ENCODE data around the gene ZNF146.
"Not testable (repeated sequence)": the region's sequence is repeated elsewhere in the genome, so short reads cannot be mapped to it uniquely, and the experiment has no call there.

The ZNF146 gene

DNA sequence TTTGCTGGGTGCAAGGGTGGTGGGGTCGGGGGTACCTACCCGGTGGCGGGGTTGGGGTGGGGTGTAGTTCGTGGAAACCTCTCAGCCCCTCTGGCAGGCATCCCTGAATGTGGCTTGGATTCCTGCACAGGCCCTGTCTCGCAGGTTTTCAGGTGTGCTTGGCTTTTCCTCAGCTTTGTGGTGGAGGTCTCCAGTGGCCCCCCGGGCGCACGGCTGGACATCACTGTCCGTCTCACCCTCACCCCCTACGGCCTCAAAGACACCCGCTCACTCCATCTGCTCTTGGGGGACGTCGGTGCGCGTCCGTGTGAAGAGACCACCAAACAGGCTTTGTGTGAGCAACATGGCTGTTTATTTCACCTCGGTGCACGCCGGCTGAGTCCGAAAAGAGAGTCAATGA lies 44.3 kb downstream of the ZNF146 start:
- H3K4me1 ChIP-seq (ENCODE audit: control insufficient read depth in 1 of 2, insufficient read depth in 2 of 2, low read length in 2 of 2): no peaks in the 10 kb centered on the region
- H3K27ac ChIP-seq (ENCODE audit: low read length): no peak overlapping the region
- H3K36me3 ChIP-seq (ENCODE audit: control insufficient read depth in 1 of 2, insufficient read depth in 2 of 2, low read length in 2 of 2): no peaks in the 10 kb centered on the region
- no peak overlapping the region for H3K4me3 ChIP-seq (ENCODE audit: low read depth in 1 of 2, low read length in 2 of 2)
- no peaks in the 10 kb centered on the region for H3K27me3 ChIP-seq (ENCODE audit: low read depth, low read length)
- peaks cover 0 to 7% of the 10 kb centered on the region in 2 donors for H3K9me3 ChIP-seq (ENCODE audit: control insufficient read depth in 1 of 2, low read length in 2 of 2)

GRCh38 chr19:36265064-36265463 lies 50.2 kb downstream of the ZNF146 start:
- Histone ChIP-seq H3K27me3 (ENCODE audit: low read depth, low read length) (no peaks in the 10 kb centered on the region), H3K4me3 (ENCODE audit: low read depth in 1 of 2, low read length in 2 of 2) (no peak overlapping the region), H3K4me1 (ENCODE audit: control insufficient read depth in 1 of 2, insufficient read depth in 2 of 2, low read length in 2 of 2) (no peaks in the 10 kb centered on the region), H3K27ac (ENCODE audit: low read length) (no peak overlapping the region), H3K36me3 (ENCODE audit: control insufficient read depth in 1 of 2, insufficient read depth in 2 of 2, low read length in 2 of 2) (no peaks in the 10 kb centered on the region), H3K9me3 (ENCODE audit: control insufficient read depth in 1 of 2, low read length in 2 of 2) (peaks cover 0 to 20% of the 10 kb centered on the region in 2 donors)

DNA sequence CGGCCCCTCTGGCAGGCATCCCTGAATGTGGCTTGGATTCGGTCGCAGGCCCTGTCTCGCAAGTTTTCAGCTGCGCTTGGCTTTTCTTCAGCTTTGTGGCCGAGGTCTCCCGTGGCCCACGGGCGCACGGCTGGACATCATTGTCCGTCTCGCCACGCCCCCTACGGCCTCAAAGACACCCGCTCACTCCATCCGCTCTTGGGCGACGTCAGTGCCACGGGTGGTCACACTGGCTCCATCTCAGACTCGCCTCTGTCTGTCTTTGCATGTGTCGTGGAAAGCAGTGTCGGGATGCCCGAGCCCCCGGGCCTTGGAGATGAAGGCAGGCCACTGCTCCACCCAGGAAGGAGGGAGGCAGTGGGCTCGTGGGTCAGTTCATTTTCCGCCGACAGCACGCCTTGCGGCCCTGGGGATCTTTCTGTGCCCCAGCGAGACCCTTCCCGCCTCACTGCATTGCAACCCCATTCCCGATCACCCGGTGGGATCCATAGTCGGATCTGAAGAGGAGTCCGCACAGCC lies 51.0 kb downstream of the ZNF146 start:
- Histone ChIP-seq H3K9me3 (ENCODE audit: control insufficient read depth in 1 of 2, low read length in 2 of 2) (peaks cover 0 to 20% of the 10 kb centered on the region in 2 donors), H3K4me3 (ENCODE audit: low read depth in 1 of 2, low read length in 2 of 2) (peak overlapping the region in 1 of 2 donors; percentile 50), H3K36me3 (ENCODE audit: control insufficient read depth in 1 of 2, insufficient read depth in 2 of 2, low read length in 2 of 2) (no peaks in the 10 kb centered on the region), H3K27ac (ENCODE audit: low read length) (no peak overlapping the region), H3K27me3 (ENCODE audit: low read depth, low read length) (no peaks in the 10 kb centered on the region), H3K4me1 (ENCODE audit: control insufficient read depth in 1 of 2, insufficient read depth in 2 of 2, low read length in 2 of 2) (no peaks in the 10 kb centered on the region)

- H3K4me3 ChIP-seq (ENCODE audit: low read depth in 1 of 2, low read length in 2 of 2): peak overlapping the region in 1 of 2 donors; percentile 50
- no peak overlapping the region for H3K27ac ChIP-seq (ENCODE audit: low read length)
- H3K36me3 ChIP-seq (ENCODE audit: control insufficient read depth in 1 of 2, insufficient read depth in 2 of 2, low read length in 2 of 2): no peaks in the 10 kb centered on the region
- H3K27me3 ChIP-seq (ENCODE audit: low read depth, low read length): no peaks in the 10 kb centered on the region
- peaks cover 0 to 20% of the 10 kb centered on the region in 2 donors for H3K9me3 ChIP-seq (ENCODE audit: control insufficient read depth in 1 of 2, low read length in 2 of 2)
- H3K4me1 ChIP-seq (ENCODE audit: control insufficient read depth in 1 of 2, insufficient read depth in 2 of 2, low read length in 2 of 2): no peaks in the 10 kb centered on the region
Observed at GRCh38 chr19:36266375-36266961, 51.6 kb downstream of the ZNF146 start.

DNA sequence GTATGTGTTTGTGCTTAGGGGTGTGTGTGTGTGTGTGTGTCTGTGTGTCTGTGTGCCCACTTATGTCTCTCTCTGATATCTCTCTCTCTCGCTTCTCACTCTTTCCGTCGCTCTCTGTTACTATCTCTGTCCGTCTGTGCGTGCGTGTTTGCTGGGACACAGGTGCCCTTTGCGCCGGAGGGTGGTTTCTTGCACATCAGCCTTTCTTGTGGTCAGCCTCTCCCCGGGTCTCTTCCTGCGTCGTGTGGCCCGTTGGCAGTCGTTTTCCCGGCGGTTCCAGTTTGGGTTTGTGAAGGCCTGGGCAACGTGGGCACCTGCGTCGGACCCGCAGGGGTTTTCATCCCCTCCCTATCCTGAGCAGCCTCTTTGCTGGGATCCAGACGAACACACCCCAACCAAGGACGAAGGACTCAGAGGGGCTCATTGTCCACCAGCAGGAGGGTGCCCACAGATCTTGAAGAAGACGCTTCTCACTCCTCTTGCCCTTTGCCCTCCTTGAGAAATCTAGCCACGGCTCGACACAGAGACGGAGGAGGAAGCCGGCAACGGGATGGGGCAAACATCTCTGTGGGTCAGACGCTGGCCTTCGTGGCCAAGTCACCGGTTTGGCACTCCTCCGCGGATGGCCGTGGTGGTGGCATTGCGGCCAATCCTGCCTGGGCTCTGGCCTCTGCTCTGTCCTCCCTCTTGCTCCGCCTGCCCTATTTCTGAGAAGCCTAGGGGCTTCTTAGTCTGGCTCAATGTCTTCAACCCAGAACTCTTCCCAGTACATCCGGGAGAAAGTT lies 52.3 kb downstream of the ZNF146 start:
- Histone ChIP-seq H3K4me1 (ENCODE audit: control insufficient read depth in 1 of 2, insufficient read depth in 2 of 2, low read length in 2 of 2) (no peaks in the 10 kb centered on the region), H3K27ac (ENCODE audit: low read length) (no peak overlapping the region), H3K27me3 (ENCODE audit: low read depth, low read length) (no peaks in the 10 kb centered on the region), H3K4me3 (ENCODE audit: low read depth in 1 of 2, low read length in 2 of 2) (peak overlapping the region in 1 of 2 donors; percentile 50), H3K9me3 (ENCODE audit: control insufficient read depth in 1 of 2, low read length in 2 of 2) (peaks cover 0 to 20% of the 10 kb centered on the region in 2 donors), H3K36me3 (ENCODE audit: control insufficient read depth in 1 of 2, insufficient read depth in 2 of 2, low read length in 2 of 2) (no peaks in the 10 kb centered on the region)

GRCh38 chr19:36268081-36268480 lies 53.2 kb downstream of the ZNF146 start:
- not testable (repeated sequence) for H3K36me3 ChIP-seq (ENCODE audit: control insufficient read depth in 1 of 2, insufficient read depth in 2 of 2, low read length in 2 of 2); H3K27me3 ChIP-seq (ENCODE audit: low read depth, low read length); H3K4me3 ChIP-seq (ENCODE audit: low read depth in 1 of 2, low read length in 2 of 2)

DNA sequence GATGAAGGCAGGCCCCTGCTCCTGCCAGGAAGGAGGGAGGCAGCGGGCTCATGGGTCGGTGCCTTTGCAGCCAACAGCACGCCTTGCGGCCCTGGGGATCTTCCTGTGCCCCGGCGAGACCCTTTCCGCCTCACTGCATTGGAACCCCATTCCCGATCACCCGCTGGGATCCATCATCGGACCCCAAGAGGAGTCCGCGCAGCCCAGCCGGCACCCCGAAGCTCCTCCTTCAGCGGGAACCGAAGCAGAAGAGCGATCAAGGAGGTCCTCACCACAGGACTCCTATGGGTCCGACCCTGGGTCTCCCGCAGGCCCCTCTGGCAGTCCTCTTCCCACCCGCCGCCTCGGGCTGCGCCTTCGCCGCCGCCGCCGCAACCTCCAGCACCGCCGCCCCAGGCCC lies 53.7 kb downstream of the ZNF146 start:
- not testable (repeated sequence) for H3K27me3 ChIP-seq (ENCODE audit: low read depth, low read length); H3K4me3 ChIP-seq (ENCODE audit: low read depth in 1 of 2, low read length in 2 of 2); H3K4me1 ChIP-seq (ENCODE audit: control insufficient read depth in 1 of 2, insufficient read depth in 2 of 2, low read length in 2 of 2); H3K27ac ChIP-seq (ENCODE audit: low read length); H3K36me3 ChIP-seq (ENCODE audit: control insufficient read depth in 1 of 2, insufficient read depth in 2 of 2, low read length in 2 of 2)
- peaks cover 0 to 16% of the 10 kb centered on the region in 2 donors for H3K9me3 ChIP-seq (ENCODE audit: control insufficient read depth in 1 of 2, low read length in 2 of 2)

More at GRCh38 chr19:36268081-36268480, 53.2 kb downstream of the ZNF146 start:
- peaks cover 0 to 20% of the 10 kb centered on the region in 2 donors for H3K9me3 ChIP-seq (ENCODE audit: control insufficient read depth in 1 of 2, low read length in 2 of 2)
- H3K27ac ChIP-seq (ENCODE audit: low read length); H3K4me1 ChIP-seq (ENCODE audit: control insufficient read depth in 1 of 2, insufficient read depth in 2 of 2, low read length in 2 of 2): not testable (repeated sequence)

DNA sequence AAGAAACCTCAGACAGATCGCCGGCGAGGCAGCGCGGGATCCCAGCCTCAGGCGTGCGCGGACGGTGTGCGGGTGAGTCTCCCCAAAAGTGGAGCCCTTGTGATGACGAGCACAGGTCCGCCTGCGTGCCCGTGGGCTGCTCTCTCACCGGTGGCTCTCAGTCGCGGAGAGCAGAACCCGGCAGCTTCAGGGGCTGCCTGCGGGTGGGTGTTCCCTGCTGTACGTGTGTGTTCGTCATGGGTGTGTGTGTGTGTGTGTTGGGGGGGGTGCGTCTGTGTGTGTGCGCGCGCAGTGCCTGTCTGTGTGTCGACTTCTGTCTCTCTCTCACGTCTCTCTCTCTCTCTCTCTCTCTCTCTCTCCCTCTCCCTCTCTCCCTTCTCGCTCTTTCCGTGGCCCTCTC lies 54.4 kb downstream of the ZNF146 start:
- peaks cover 0 to 16% of the 10 kb centered on the region in 2 donors for H3K9me3 ChIP-seq (ENCODE audit: control insufficient read depth in 1 of 2, low read length in 2 of 2)
- not testable (repeated sequence) for H3K27me3 ChIP-seq (ENCODE audit: low read depth, low read length); H3K4me1 ChIP-seq (ENCODE audit: control insufficient read depth in 1 of 2, insufficient read depth in 2 of 2, low read length in 2 of 2); H3K4me3 ChIP-seq (ENCODE audit: low read depth in 1 of 2, low read length in 2 of 2); H3K36me3 ChIP-seq (ENCODE audit: control insufficient read depth in 1 of 2, insufficient read depth in 2 of 2, low read length in 2 of 2); H3K27ac ChIP-seq (ENCODE audit: low read length)

Measured in muscle layer of duodenum (tissue), 2 donors.